AG04450 (cell line): ENCODE results near the gene GIPR. TPM values are rescaled to one million over a fixed set of nuclear protein-coding genes. Genes with fewer than 3 reads are reported as not detected.

Experiments used
- CTCF ChIA-PET: fragments of 300-600, 350-600 bp; formaldehyde crosslinking; extraction: SDS; loops from one replicate; lab custom pipeline; 2022; ENCODE audit warnings: antibody characterized with exemption, inconsistent platforms; lab: Charles Lee
- POLR2A ChIA-PET: fragments of 350-600 bp; formaldehyde crosslinking; extraction: SDS; loops from one replicate; lab custom pipeline; 2021; ENCODE audit warnings: antibody characterized with exemption, inconsistent platforms; lab: Yijun Ruan, JAX
- DNase-seq: peaks from one replicate; pipeline ENCODE4 v3.0.0-alpha.2; 2011; ENCODE audit warnings: low read depth, low spot score
- H3K27ac ChIP-seq: one replicate; pipeline ENCODE4 v1.5.1; 2012; ENCODE audit warnings: low read depth, low read length, control low read depth
- H3K27me3 ChIP-seq: one replicate; pipeline ENCODE4 v1.6.0; 2012; ENCODE audit warnings: low read length; ENCODE audit not compliant: control insufficient read depth, insufficient read depth
- H3K4me3 ChIP-seq: 2 replicates; pipeline ENCODE4 v1.5.1; 2011; ENCODE audit warnings: mild to moderate bottlenecking, low read depth, low read length, control low read depth
- H3K9me3 ChIP-seq: 2 replicates; pipeline ENCODE4 v1.5.1; 2012; ENCODE audit warnings: low read length; ENCODE audit not compliant: control insufficient read depth, insufficient read depth
- polyA plus RNA-seq: library from polyadenylated mRNA; depleted of rRNA; stranded (reverse); fragments of >200 nt; gene quantifications from 2 replicates; pipeline ENCODE4 v1.2.3, GENCODE V29; 2011; rRNA removed
- small RNA-seq: library from RNA; depleted of rRNA; stranded (forward); fragments of <200 nt; gene quantifications from one replicate; pipeline ENCODE3, GENCODE V24; 2012; ENCODE audit warnings: low read depth; ENCODE audit not compliant: insufficient read length
- TF ChIP-seq, protein P1 (sequence below): IDR thresholded peaks from 2 replicates; pipeline ENCODE4 v1.5.1; 2011; ENCODE audit warnings: low read depth, low read length, control low read depth, inconsistent platforms

The GIPR gene
- polyA plus RNA-seq, 1 experiment: 0.61 TPM

DNA sequence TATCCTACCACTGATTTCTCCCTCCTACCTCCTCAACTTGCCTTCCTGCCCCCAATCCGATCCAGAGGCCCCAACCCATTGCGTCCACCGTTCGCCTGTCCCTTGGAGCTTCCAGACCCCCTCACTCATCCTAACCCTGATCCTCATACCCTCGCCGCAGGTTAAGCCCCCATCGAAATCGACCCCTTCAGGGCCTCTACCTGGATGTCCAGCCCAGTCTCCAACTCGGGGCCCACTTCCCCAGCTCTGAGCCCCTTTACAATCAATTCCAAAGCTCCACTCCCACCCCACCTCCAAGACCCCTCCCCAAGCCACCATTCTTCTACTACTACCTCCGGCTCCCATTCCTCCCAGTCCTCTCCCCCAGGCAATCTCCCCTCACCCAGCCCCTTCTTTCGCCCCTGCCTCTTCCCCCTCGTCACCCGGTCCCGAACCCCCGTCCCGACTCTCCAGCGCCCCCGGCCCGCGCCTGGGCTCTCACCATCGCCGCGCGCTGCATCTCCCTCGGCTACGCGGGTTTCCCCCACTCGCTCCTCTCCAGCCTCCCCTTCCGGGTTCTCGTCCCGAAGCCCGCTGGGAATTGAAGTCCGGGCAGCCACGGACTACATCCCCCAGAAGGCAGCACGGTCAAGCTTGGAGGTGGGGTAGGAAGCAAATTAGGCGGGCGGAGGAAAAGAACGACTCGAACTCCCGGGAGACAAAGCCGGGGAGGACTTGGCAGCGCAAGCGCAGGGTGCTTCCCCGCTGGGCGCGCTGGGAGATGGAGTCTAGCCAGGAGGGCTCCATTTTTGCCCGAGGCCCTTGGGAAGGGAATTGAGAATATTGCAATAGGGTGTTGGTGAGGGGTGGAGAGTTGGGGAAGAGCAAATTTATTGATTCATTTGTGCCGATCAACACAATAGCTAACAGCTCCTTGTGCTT, 62.6 kb downstream of the GIPR start, which contains the start of gene FBXO46:
TSS of gene FBXO46 (minus strand) at position 529 of the 921 bp plus-strand sequence. CDS start 17,401 bp downstream, outside the sequence.
- Histone ChIP-seq H3K27ac (peak within 1 kb of the TSS; percentile 21), H3K9me3 (peaks cover 4% of the 10 kb centered on the region; the same call in 1 of the 2 replicates), H3K4me3 (peak within 1 kb of the TSS; percentile 72), H3K27me3 (no peaks in the 10 kb centered on the region)
- TF ChIP-seq, protein P1, sequence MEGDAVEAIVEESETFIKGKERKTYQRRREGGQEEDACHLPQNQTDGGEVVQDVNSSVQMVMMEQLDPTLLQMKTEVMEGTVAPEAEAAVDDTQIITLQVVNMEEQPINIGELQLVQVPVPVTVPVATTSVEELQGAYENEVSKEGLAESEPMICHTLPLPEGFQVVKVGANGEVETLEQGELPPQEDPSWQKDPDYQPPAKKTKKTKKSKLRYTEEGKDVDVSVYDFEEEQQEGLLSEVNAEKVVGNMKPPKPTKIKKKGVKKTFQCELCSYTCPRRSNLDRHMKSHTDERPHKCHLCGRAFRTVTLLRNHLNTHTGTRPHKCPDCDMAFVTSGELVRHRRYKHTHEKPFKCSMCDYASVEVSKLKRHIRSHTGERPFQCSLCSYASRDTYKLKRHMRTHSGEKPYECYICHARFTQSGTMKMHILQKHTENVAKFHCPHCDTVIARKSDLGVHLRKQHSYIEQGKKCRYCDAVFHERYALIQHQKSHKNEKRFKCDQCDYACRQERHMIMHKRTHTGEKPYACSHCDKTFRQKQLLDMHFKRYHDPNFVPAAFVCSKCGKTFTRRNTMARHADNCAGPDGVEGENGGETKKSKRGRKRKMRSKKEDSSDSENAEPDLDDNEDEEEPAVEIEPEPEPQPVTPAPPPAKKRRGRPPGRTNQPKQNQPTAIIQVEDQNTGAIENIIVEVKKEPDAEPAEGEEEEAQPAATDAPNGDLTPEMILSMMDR: peak; percentile 25; the same call in 1 of the 2 replicates
- peak; percentile 95 for DNase-seq
- POLR2A ChIA-PET: interaction anchor here (0.6 to 2.2 kb wide), 12 partner anchors 10 to 566 kb away, joined by 3 to 20 read pairs (median 5); partner anchors contain the start of genes DMPK, QPCTL, SIX5 and SNRPD2
- CTCF ChIA-PET: interaction anchor here (0.7 to 1.5 kb wide), 6 partner anchors 13 to 86 kb away, joined by 3 to 8 read pairs (median 4); no protein-coding TSS in a partner anchor

Small RNA genes lying within 50 kb of the gene (small RNA-seq; reads per million reads assigned to genes)
- gene MIR642A (7.5 reads per million, percentile 64 among the genes with 10 or more reads in this experiment), gene RN7SL836P (not detected)

Other genes starting within 250 kb of the GIPR start
- 75.8 and 113 TPM in 2 replicates for gene ERCC1, start 244.3 kb upstream of the GIPR start, polyA plus RNA-seq
- 1.3 and 1.7 TPM in 2 replicates for gene FOSB, start 200.2 kb upstream of the GIPR start, polyA plus RNA-seq
- gene RTN2, start 171.2 kb upstream of the GIPR start, polyA plus RNA-seq: 13.6 and 15.5 TPM in 2 replicates
- gene PPM1N, start 169.8 kb upstream of the GIPR start, polyA plus RNA-seq: 1.5 and 1.8 TPM in 2 replicates
- 49.6 and 60.8 TPM in 2 replicates for gene VASP, start 160.7 kb upstream of the GIPR start, polyA plus RNA-seq
- 12.2 and 13.3 TPM in 2 replicates for gene OPA3, start 83.4 kb upstream of the GIPR start, polyA plus RNA-seq
- not detected in 2 replicates for gene GPR4, start 66.0 kb upstream of the GIPR start, polyA plus RNA-seq
- gene EML2, start 28.8 kb upstream of the GIPR start, polyA plus RNA-seq: 10.8 and 14.9 TPM in 2 replicates
- 531 and 608 TPM in 2 replicates for gene SNRPD2, start 23.7 kb downstream of the GIPR start, polyA plus RNA-seq
- 6.7 and 9.5 TPM in 2 replicates for gene QPCTL, start 24.4 kb downstream of the GIPR start, polyA plus RNA-seq
- 1.4 and 2.2 TPM in 2 replicates for gene FBXO46, start 62.7 kb downstream of the GIPR start, polyA plus RNA-seq
- not detected in 2 replicates for gene MEIOSIN, start 65.2 kb downstream of the GIPR start, polyA plus RNA-seq
- 4.4 and 6.7 TPM in 2 replicates for gene SIX5, start 101.0 kb downstream of the GIPR start, polyA plus RNA-seq
- 24.3 and 24.5 TPM in 2 replicates for gene DMPK, start 114.3 kb downstream of the GIPR start, polyA plus RNA-seq
- gene DMWD, start 124.6 kb downstream of the GIPR start, polyA plus RNA-seq: 13.9 and 17.1 TPM in 2 replicates
- not detected in 2 replicates for gene RSPH6A, start 147.1 kb downstream of the GIPR start, polyA plus RNA-seq
- gene SYMPK, start 194.9 kb downstream of the GIPR start, polyA plus RNA-seq: 54.3 and 63.1 TPM in 2 replicates
- gene FOXA3, start 196.1 kb downstream of the GIPR start, polyA plus RNA-seq: not detected in 2 replicates
- gene IRF2BP1, start 217.9 kb downstream of the GIPR start, polyA plus RNA-seq: 5.0 and 6.5 TPM in 2 replicates
- gene MYPOP, start 234.4 kb downstream of the GIPR start, polyA plus RNA-seq: 1.4 and 1.6 TPM in 2 replicates
- gene NANOS2, start 246.6 kb downstream of the GIPR start, polyA plus RNA-seq: not detected in 2 replicates